Nephron (organoid): ENCODE data around the gene ARHGAP9.

Experiments
- H3K27ac Mint-ChIP-seq, 3 experiments: 2 replicates each; pipeline ENCODE4 v1.8.0; 2020; ENCODE audit warnings: mixed read lengths in 3 of 3, mild to moderate bottlenecking in 2 of 3, moderate library complexity in 1 of 3
- H3K27me3 Mint-ChIP-seq: 2 replicates; pipeline ENCODE4 v1.8.0; 2021; ENCODE audit warnings: low read depth, mild to moderate bottlenecking, moderate library complexity, mixed read lengths
- H3K36me3 Mint-ChIP-seq: 2 replicates; pipeline ENCODE4 v1.8.0; 2020; ENCODE audit warnings: low read depth, mixed read lengths
- H3K4me1 Mint-ChIP-seq: 2 replicates; pipeline ENCODE4 v1.8.0; 2020; ENCODE audit warnings: mixed read lengths
- H3K4me3 Mint-ChIP-seq, 3 experiments: 2 replicates each; pipeline ENCODE4 v1.8.0; 2020; ENCODE audit warnings: mild to moderate bottlenecking in 3 of 3, mixed read lengths in 3 of 3, moderate library complexity in 2 of 3
- H3K9me3 Mint-ChIP-seq: 2 replicates; pipeline ENCODE4 v1.8.0; 2020; ENCODE audit warnings: mixed read lengths
- TF ChIP-seq, protein P1 (sequence below), 3 experiments: fragments of 200-600 bp; sonication (generic); IDR thresholded peaks; one replicate each; pipeline ENCODE4 v1.5.0; 2021; ENCODE audit warnings: antibody characterized with exemption in 3 of 3; ENCODE audit not compliant: unreplicated experiment in 3 of 3

The ARHGAP9 gene

DNA sequence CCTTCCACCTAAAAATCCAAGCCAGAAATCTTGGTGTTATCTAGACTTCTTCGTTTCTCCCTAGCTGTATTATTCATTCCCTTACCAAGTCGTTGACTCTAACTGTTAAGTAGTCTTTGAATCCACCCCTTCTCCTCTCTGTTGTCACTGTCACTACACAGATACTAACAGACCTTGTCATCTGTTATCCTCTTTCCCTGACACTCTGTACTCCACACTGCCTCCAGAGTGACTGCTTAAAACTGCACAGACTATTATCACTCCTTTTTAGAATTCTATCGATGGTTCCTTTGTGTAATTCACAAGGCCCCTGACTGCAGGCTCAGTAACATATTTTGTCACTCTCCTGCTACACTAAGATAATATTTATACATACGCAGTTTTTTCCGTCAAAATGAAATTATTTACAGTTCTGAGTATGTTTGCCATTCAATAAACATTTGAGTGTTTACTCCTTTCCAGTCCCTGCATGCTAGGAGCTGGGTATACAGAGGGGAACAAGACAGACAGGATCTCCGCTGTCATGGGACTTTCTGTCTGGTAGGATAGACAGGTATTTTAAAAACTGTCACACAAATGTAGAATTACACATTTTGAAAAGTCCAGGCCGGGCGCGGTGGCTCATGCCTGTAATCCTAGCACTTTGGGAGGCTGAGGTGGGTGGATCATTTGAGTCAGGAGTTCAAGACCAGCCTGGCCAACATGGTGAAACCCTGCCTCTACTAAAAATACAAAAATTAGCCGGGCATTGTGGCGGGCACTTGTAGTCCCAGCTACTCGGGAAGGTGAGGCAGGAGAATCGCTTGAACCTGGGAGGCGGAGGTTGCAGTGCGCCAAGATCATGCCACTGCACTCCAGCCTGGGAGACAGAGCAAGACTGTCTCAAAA, 12.0 kb upstream of the ARHGAP9 start:
- TF ChIP-seq, protein P1, sequence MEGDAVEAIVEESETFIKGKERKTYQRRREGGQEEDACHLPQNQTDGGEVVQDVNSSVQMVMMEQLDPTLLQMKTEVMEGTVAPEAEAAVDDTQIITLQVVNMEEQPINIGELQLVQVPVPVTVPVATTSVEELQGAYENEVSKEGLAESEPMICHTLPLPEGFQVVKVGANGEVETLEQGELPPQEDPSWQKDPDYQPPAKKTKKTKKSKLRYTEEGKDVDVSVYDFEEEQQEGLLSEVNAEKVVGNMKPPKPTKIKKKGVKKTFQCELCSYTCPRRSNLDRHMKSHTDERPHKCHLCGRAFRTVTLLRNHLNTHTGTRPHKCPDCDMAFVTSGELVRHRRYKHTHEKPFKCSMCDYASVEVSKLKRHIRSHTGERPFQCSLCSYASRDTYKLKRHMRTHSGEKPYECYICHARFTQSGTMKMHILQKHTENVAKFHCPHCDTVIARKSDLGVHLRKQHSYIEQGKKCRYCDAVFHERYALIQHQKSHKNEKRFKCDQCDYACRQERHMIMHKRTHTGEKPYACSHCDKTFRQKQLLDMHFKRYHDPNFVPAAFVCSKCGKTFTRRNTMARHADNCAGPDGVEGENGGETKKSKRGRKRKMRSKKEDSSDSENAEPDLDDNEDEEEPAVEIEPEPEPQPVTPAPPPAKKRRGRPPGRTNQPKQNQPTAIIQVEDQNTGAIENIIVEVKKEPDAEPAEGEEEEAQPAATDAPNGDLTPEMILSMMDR (IDR thresholded peaks at IDR 0.05; ENCODE audit: unreplicated experiment in 3 of 3): no peak
- peaks cover 60% of the 10 kb centered on the region for H3K36me3 Mint-ChIP-seq
- H3K27me3 Mint-ChIP-seq: peaks cover 4% of the 10 kb centered on the region
- peaks cover 19% of the 10 kb centered on the region for H3K4me1 Mint-ChIP-seq
- peak overlapping the region in 1 of 3 experiments; percentile 41 for H3K27ac Mint-ChIP-seq
- H3K4me3 Mint-ChIP-seq: peak overlapping the region; percentile 57 to 78 (median 71)
- no peaks in the 10 kb centered on the region for H3K9me3 Mint-ChIP-seq

DNA sequence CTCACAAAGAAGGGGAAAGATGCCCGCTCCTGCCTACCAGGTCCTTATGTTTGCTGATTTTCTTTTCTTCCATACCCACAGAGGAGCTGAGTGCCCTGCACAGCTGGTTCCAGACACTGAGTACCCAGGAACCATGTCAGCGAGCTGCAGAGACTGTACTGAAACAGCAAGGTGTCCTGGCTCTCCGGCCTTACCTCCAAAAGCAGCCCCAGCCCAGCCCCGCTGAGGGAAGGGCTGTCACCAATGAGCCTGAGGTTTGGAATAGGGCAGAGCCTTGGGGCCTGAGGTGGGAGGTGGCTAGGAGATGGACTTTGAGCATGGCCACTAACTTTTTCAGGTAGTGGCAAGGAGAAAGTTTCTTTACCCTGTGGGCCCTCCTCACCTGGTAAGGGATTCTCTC, 10.5 kb upstream of the ARHGAP9 start:
- no peaks in the 10 kb centered on the region for H3K27me3 Mint-ChIP-seq
- H3K9me3 Mint-ChIP-seq: no peaks in the 10 kb centered on the region
- peaks cover 46% of the 10 kb centered on the region for H3K36me3 Mint-ChIP-seq
- no peak overlapping the region for H3K27ac Mint-ChIP-seq
- peaks cover 19% of the 10 kb centered on the region for H3K4me1 Mint-ChIP-seq
- H3K4me3 Mint-ChIP-seq: peak overlapping the region in 2 of 3 experiments; percentile 56 to 99
- TF ChIP-seq, protein P1 (IDR thresholded peaks at IDR 0.05; ENCODE audit: unreplicated experiment in 3 of 3): no peak

DNA sequence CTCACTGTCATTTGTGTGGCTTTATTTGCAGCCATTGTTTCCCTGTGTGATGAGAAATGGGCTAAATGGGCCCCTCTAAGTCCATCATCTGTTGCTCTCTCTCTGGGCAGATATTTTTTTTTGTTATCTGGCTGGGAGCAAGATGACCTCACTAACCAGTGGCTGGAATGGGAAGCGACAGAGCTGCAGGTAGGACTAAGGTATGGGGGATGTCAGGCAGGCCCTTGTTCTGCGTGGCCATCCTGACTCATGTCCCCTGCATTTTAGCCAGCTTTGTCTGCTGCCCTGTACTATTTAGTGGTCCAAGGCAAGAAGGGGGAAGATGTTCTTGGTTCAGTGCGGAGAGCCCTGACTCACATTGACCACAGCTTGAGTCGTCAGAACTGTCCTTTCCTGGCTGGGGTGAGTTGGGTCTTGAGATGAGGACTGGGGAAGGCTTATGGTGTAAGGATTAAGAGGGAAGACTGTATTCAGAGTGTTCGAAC, 9.5 kb upstream of the ARHGAP9 start:
- peaks cover 19% of the 10 kb centered on the region for H3K4me1 Mint-ChIP-seq
- no peaks in the 10 kb centered on the region for H3K9me3 Mint-ChIP-seq
- peaks cover 42% of the 10 kb centered on the region for H3K36me3 Mint-ChIP-seq

DNA sequence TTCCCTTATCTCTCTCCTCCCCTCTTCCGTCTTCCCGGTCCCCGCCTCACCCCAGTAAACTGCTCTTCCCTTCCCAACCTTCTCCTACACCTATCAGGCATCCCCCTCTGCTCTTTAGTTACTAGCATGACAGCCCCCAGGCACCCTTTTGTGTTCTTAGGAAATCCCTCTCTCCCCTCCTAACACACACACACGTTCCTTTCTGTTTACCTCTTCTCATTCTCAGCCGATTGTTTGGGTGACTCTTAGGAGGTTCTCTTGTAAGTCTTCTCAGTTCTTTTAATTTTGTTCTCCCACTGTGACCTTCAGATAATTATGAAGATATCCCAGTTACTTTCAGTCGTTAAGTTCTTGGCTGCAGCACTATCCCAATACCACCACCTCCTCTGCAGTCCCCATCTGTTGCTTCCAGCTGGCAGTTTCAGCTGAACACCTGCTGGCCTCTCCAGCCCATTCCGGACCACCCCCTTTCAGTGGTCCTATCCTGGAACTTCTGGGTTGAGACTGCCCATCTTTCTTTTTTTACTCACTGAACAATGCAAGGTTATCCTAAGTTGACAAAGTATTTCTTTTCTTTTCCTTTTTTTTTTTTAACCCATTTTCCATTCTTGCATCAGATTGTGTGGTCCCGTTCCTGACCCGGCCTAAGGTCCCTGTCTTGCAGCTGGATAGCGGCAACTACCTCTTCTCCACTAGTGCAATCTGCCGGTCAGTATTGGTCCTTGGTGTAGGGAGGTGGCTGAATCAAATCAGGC, 8.9 kb upstream of the ARHGAP9 start:
- TF ChIP-seq, protein P1 (IDR thresholded peaks at IDR 0.05; ENCODE audit: unreplicated experiment in 3 of 3): no peak
- Mint-ChIP-seq H3K4me1 (peaks cover 19% of the 10 kb centered on the region), H3K9me3 (no peaks in the 10 kb centered on the region), H3K27me3 (no peaks in the 10 kb centered on the region), H3K4me3 (peak overlapping the region; percentile 92 to 99 (median 98)), H3K36me3 (peaks cover 42% of the 10 kb centered on the region), H3K27ac (peak overlapping the region; percentile 30 to 93 (median 86))

More for the DNA sequence above, 9.5 kb upstream of the ARHGAP9 start:
- Mint-ChIP-seq H3K27me3 (no peaks in the 10 kb centered on the region), H3K27ac (peak overlapping the region in 2 of 3 experiments; percentile 86 to 93), H3K4me3 (peak overlapping the region; percentile 92 to 99 (median 98))
- TF ChIP-seq, protein P1 (IDR thresholded peaks at IDR 0.05; ENCODE audit: unreplicated experiment in 3 of 3): no peak

DNA sequence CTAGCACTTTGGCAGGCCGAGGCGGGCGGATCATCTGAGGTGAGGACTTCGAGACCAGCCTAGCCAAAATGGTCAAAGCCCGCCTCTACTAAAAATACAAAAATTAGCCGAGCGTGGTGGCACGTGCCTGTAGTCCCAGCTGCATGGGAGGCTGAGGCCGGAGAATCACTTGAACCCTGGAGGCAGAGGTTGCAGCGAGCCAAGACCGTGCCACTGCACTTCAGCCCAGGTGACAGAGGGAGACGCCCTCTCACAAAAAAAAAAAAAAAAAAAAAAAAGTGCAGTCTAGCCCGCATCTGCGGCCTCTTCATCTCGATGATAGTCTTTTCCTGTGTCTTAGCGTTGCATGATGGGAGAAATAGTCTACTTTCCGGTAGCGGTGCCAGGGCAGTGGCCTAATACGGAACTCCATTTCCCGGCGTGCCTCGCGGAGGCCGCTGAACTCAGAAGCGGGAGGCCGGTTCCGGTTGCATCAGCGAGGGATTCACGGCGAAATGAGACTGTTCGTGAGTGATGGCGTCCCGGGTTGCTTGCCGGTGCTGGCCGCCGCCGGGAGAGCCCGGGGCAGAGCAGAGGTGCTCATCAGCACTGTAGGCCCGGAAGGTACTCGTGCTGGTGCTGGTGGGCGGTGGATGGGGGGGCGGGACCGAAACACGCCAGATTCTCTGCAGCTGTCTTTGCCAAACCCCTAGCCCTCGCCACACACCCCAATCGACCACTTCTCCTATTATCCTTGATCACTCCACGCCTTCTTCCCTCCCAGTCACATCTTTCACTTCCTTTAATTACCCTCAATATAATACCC, 8.1 kb upstream of the ARHGAP9 start, which contains the start of gene MARS1:
MARS1 (plus strand) TSS at position 472 of the 805 bp plus-strand sequence; CDS start at position 495, 23 bp downstream.
- Mint-ChIP-seq H3K36me3 (peaks cover 39% of the 10 kb centered on the region), H3K4me1 (peaks cover 19% of the 10 kb centered on the region), H3K27ac (peak within 1 kb of the TSS; percentile 30 to 93 (median 86)), H3K9me3 (no peaks in the 10 kb centered on the region), H3K27me3 (no peaks in the 10 kb centered on the region), H3K4me3 (peak within 1 kb of the TSS; percentile 92 to 99 (median 98))
- TF ChIP-seq, protein P1 (IDR thresholded peaks at IDR 0.05; ENCODE audit: unreplicated experiment in 3 of 3): no peak
